Caco-2 (cell line): ENCODE measurements around the gene KIF18B. TPM values are rescaled to one million over a fixed set of nuclear protein-coding genes. Genes with fewer than 3 reads are reported as not detected.

Experiments
- BruUV-seq: library from RNA; stranded (reverse); fragments of 400-500 nt; replicated peaks from 2 replicates; lab custom pipeline; 2021; lab: Mats Ljungman, UMichigan
- CTCF ChIA-PET: fragments of 300-600 bp; sonication (Branson Sonifier 250); formaldehyde crosslinking; loops from one replicate; lab custom pipeline; 2022; ENCODE audit warnings: antibody characterized with exemption; lab: Charles Lee
- POLR2A ChIA-PET: fragments of 300-600 bp; sonication (Branson Sonifier 250); formaldehyde crosslinking; loops from one replicate; lab custom pipeline; 2022; ENCODE audit warnings: antibody characterized with exemption; lab: Charles Lee
- DNase-seq, 2 experiments: peaks; one replicate each; pipeline versions ENCODE4 v3.0.0 to v3.0.0-alpha.2; 2020 to 2022
- H3K27me3 ChIP-seq: replicated peaks from 2 replicates; pipeline ENCODE4 v1.6.0; 2011; ENCODE audit warnings: low read length; ENCODE audit not compliant: control insufficient read depth, insufficient read depth
- H3K36me3 ChIP-seq: 2 replicates; pipeline ENCODE4 v1.5.1; 2011; ENCODE audit warnings: low read length; ENCODE audit not compliant: control insufficient read depth, insufficient read depth
- H3K4me1 ChIP-seq: fragments of 250-450 bp; sonication (Bioruptor Pico); 2 replicates; pipeline ENCODE4 v1.5.1; 2020; ENCODE audit warnings: mild to moderate bottlenecking
- H3K4me3 ChIP-seq: 2 replicates; pipeline ENCODE4 v1.5.1; 2011; ENCODE audit warnings: low read depth, mild to moderate bottlenecking, control low read depth, low read length
- H3K9me3 ChIP-seq: fragments of 250-450 bp; sonication (Bioruptor Pico); 2 replicates; pipeline ENCODE4 v1.5.1; 2020; ENCODE audit warnings: mild to moderate bottlenecking, moderate library complexity
- H3K27ac Mint-ChIP-seq: one replicate; pipeline ENCODE4 v1.8.0; 2022; ENCODE audit warnings: mixed read lengths; ENCODE audit not compliant: unreplicated experiment
- H3K27me3 Mint-ChIP-seq: one replicate; pipeline ENCODE4 v1.8.0; 2022; ENCODE audit warnings: mixed read lengths; ENCODE audit not compliant: insufficient read depth, unreplicated experiment
- H3K36me3 Mint-ChIP-seq: one replicate; pipeline ENCODE4 v1.8.0; 2022; ENCODE audit warnings: mild to moderate bottlenecking, mixed read lengths; ENCODE audit not compliant: insufficient read depth, unreplicated experiment
- H3K4me1 Mint-ChIP-seq: one replicate; pipeline ENCODE4 v1.8.0; 2022; ENCODE audit warnings: low read depth, mixed read lengths; ENCODE audit not compliant: unreplicated experiment
- H3K4me3 Mint-ChIP-seq: one replicate; pipeline ENCODE4 v1.8.0; 2022; ENCODE audit warnings: mild to moderate bottlenecking, moderate library complexity, mixed read lengths; ENCODE audit not compliant: unreplicated experiment
- H3K9me3 Mint-ChIP-seq: one replicate; pipeline ENCODE4 v1.8.0; 2022; ENCODE audit warnings: mixed read lengths; ENCODE audit not compliant: unreplicated experiment
- intact Hi-C: fragments of 100-400 bp; cut with micrococcal nuclease; formaldehyde crosslinking; loops from one replicate; pipeline ENCODE4 v1.10.0; 2022; ENCODE audit not compliant: unreplicated experiment
- total RNA-seq: library from RNA; stranded (reverse); gene quantifications from 2 replicates; pipeline ENCODE4 v1.2.3, GENCODE V29; 2022
- TF ChIP-seq, protein P1 (sequence below), 2 experiments: fragments of 200-600 bp in 1 of 2; IDR thresholded peaks; 1 replicate in 1 of 2; 2 replicates in 1 of 2; pipeline versions ENCODE4 v1.5.1 to v1.8.0; 2011 to 2022; ENCODE audit warnings: antibody characterized with exemption in 1 of 2, control low read depth in 1 of 2, inconsistent platforms in 1 of 2, low read depth in 1 of 2, low read length in 1 of 2, mild to moderate bottlenecking in 1 of 2, moderate library complexity in 1 of 2; ENCODE audit not compliant: insufficient read depth in 1 of 2, severe bottlenecking in 1 of 2, unreplicated experiment in 1 of 2

KIF18B gene
- total RNA-seq, 1 experiment from 2014 or later, result 68.4 TPM

DNA sequence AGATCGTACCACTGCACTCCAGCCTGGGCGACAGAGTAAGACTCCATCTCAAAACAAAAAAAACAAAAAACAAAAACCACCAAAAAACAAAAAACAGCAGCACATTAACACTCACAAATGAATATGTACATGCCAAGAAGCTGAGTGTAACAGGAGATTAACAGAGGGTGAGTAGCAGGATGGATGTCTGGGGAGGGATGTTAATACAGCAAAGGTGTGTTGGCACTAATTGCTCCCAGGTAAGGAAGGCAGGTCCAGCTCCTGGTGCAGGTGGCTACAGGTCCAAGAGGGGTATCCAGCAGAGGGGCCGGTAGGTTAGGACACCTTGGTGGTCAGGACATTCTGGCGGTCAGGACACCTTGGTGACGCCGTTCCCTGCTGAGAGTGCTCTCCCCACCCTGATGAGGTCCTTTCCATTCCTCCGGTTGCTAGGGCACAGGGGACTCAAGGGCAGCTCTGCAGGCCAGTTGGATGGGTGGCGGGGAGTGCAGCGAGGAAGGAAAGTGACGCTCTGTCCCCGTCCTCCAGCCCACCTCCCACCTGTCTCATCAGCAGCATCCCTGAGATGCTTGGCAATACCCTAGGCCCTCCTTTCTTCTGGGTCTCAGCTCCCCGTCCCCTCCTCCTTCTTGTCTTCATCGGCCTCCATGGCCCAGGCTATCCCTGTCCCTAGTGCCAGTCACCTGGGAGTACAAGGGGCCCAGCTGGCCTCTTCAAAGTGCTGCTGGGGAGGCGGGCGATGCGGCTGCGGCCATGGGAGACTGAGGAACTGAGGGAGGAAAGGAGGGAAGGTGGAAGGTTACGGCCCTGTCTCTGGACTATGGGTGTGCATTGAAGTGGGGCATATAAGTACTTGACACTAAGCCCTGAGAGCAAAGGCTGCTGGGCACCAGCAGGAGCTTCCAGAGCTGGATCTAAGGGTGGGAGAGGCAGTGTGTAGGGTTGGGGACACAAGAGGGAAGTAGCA is 21.6 kb downstream of the KIF18B start:
- no peaks in the 10 kb centered on the region for H3K4me1 Mint-ChIP-seq
- Histone ChIP-seq H3K9me3 (no peaks in the 10 kb centered on the region), H3K4me1 (no peaks in the 10 kb centered on the region), H3K36me3 (peaks cover 6% of the 10 kb centered on the region), H3K27me3 (no peaks in the 10 kb centered on the region), H3K4me3 (no peak overlapping the region)
- H3K9me3 Mint-ChIP-seq, result no peaks in the 10 kb centered on the region
- no peak overlapping the region for H3K4me3 Mint-ChIP-seq
- ChIA-PET CTCF (interaction anchor here (0.6 to 0.9 kb wide), 3 partner anchors 21 to 93 kb away, joined by 3 to 5 read pairs (median 3); no protein-coding TSS in a partner anchor), POLR2A (no interaction called here)
- intact Hi-C loops, result no loop called here
- DNase-seq, result no peak
- BruUV-seq, result no TSS peak
- peaks cover 4% of the 10 kb centered on the region for H3K27me3 Mint-ChIP-seq
- H3K27ac Mint-ChIP-seq, result no peak overlapping the region
- TF ChIP-seq, protein P1, sequence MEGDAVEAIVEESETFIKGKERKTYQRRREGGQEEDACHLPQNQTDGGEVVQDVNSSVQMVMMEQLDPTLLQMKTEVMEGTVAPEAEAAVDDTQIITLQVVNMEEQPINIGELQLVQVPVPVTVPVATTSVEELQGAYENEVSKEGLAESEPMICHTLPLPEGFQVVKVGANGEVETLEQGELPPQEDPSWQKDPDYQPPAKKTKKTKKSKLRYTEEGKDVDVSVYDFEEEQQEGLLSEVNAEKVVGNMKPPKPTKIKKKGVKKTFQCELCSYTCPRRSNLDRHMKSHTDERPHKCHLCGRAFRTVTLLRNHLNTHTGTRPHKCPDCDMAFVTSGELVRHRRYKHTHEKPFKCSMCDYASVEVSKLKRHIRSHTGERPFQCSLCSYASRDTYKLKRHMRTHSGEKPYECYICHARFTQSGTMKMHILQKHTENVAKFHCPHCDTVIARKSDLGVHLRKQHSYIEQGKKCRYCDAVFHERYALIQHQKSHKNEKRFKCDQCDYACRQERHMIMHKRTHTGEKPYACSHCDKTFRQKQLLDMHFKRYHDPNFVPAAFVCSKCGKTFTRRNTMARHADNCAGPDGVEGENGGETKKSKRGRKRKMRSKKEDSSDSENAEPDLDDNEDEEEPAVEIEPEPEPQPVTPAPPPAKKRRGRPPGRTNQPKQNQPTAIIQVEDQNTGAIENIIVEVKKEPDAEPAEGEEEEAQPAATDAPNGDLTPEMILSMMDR (IDR thresholded peaks at IDR 0.05; ENCODE audit: insufficient read depth in 1 of 2, low read depth in 1 of 2, low read length in 1 of 2, severe bottlenecking in 1 of 2, unreplicated experiment in 1 of 2), result no peak
- H3K36me3 Mint-ChIP-seq, result peaks cover 67% of the 10 kb centered on the region

DNA sequence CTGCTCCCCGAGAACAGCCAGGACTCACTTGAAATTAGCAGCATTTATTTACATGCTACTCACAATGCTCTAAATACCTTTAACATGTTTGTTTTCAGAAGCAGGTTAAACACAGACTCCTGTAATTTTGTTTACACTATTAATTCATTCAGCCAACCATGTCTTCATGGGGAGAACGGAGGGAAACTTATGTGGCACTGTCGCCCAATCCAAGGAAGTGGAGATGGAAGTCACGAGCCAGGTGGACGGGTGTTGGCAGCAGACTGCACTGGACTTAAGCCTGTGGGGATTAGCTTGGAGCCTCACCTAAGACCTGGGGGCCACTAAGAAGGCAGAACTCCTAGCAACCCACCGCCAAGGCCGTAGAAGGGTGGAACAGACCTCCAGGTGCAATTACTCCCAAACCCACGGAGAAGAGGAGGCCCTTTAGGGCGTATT is 23.4 kb downstream of the KIF18B start:
- peaks cover 4% of the 10 kb centered on the region for H3K27me3 Mint-ChIP-seq
- no peaks in the 10 kb centered on the region for H3K9me3 Mint-ChIP-seq
- H3K27ac Mint-ChIP-seq, result no peak overlapping the region
- POLR2A ChIA-PET, result no interaction called here
- no peaks in the 10 kb centered on the region for H3K4me1 Mint-ChIP-seq
- H3K36me3 ChIP-seq, result peaks cover 5% of the 10 kb centered on the region
- BruUV-seq, result no TSS peak
- no peak for DNase-seq
- no peaks in the 10 kb centered on the region for H3K27me3 ChIP-seq
- no peaks in the 10 kb centered on the region for H3K9me3 ChIP-seq
- H3K4me3 ChIP-seq, result no peak overlapping the region
- intact Hi-C loops, result loop anchor here (5.0 kb wide), 2 partner anchors 43 to 208 kb away; partner anchors contain the start of genes C1QL1 and PLCD3
- H3K4me1 ChIP-seq, result no peaks in the 10 kb centered on the region
- CTCF ChIA-PET, result interaction anchor here (0.5 to 0.6 kb wide), 2 partner anchors 35 to 57 kb away, joined by 3 to 5 read pairs; no protein-coding TSS in a partner anchor
- H3K36me3 Mint-ChIP-seq, result peaks cover 52% of the 10 kb centered on the region
- no peak overlapping the region for H3K4me3 Mint-ChIP-seq
- TF ChIP-seq, protein P1 (IDR thresholded peaks at IDR 0.05; ENCODE audit: insufficient read depth in 1 of 2, low read depth in 1 of 2, low read length in 1 of 2, severe bottlenecking in 1 of 2, unreplicated experiment in 1 of 2), result no peak

DNA sequence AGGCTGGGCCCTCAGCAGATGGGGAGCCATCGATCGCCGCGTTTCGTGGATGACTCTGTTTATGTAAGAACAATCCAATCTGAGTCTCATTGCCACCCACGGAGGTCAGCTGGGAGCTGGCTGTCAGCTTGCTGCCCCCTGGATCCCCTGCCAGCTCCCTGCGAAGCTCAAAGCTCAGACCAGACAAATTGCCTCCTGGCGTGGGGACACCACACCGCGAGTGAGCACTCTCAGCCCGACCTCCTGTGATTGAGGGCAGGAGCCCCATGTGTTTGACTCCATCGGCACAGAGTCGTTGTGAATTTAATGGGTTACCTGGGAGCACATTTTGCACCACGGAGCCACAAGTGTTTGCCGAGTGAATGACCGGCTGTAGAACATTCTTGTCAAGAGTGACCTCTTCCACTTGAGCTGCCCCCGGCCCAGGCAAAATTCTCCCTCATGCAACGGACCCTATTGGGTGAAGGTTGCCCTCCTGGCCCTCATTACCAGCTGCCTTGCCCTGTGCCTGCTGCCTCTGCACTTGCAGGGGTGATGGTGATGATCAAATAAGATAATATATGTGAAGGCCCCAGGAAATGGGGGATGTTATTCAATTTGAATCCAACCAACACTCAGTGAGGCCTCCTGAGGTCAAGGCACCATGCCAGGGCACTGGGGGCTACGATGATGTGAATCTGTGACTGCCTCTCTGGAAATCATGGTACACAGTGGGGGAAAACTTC is 24.7 kb downstream of the KIF18B start:
- Histone ChIP-seq H3K36me3 (peaks cover 3% of the 10 kb centered on the region), H3K4me3 (no peak overlapping the region), H3K4me1 (no peaks in the 10 kb centered on the region), H3K9me3 (no peaks in the 10 kb centered on the region), H3K27me3 (no peaks in the 10 kb centered on the region)
- TF ChIP-seq, protein P1 (IDR thresholded peaks at IDR 0.05; ENCODE audit: insufficient read depth in 1 of 2, low read depth in 1 of 2, low read length in 1 of 2, severe bottlenecking in 1 of 2, unreplicated experiment in 1 of 2), result no peak
- H3K4me3 Mint-ChIP-seq, result no peak overlapping the region
- H3K27ac Mint-ChIP-seq, result no peak overlapping the region
- CTCF ChIA-PET, result no interaction called here
- intact Hi-C loops, result loop anchor here (5.0 kb wide), 2 partner anchors 44 to 209 kb away; partner anchors contain the start of genes C1QL1 and PLCD3
- DNase-seq, result peak in 1 of 2 experiments; percentile 26
- no peaks in the 10 kb centered on the region for H3K4me1 Mint-ChIP-seq
- H3K36me3 Mint-ChIP-seq, result peaks cover 41% of the 10 kb centered on the region
- no peaks in the 10 kb centered on the region for H3K9me3 Mint-ChIP-seq
- H3K27me3 Mint-ChIP-seq, result peaks cover 4% of the 10 kb centered on the region
- POLR2A ChIA-PET, result interaction anchor here (0.6 kb wide), 1 partner anchor 45 kb away, joined by 12 read pairs; the partner anchor contains the start of gene C1QL1
- BruUV-seq, result no TSS peak
